Measurements from ENCODE around the gene MGAT5B. TPM values are rescaled to one million over a fixed set of nuclear protein-coding genes. Genes with fewer than 3 reads are reported as not detected.

MGAT5B gene
- total RNA-seq, 1 experiment from 2014 or later: 4.4 TPM

DNA sequence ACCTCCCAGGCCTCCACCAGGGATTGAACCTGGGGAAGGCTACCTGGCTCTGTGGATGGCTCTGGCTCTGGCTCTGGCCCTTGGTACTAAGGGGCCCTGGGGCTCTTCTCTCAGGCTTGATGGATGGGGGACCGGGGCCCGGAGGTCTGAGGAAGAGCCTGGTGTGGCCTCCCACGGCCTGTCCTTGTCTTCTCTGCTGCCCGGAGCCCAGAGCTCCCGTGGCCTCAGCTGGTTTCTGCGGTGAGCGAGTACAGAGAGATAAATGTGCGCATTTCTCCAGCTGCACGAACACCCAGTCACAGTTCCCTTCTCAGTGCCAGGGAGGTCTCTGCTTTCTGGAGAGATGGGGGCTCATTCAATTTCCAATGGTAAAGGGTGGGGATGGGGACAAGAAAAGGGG is 9.2 kb downstream of the MGAT5B start:
- ChIA-PET RAD21 (ENCODE audit: low non-redundant PET in 1 of 2, low total read pairs in 2 of 2, uncharacterized antibody in 2 of 2, unreplicated experiment in 2 of 2) (no interaction called here), POLR2A (no interaction called here), CTCF (interaction anchor here (2.1 kb wide), 1 partner anchor 9 kb away, joined by 5 read pairs; the partner anchor contains the start of gene MGAT5B)
- Histone ChIP-seq H3K9me3 (ENCODE audit: control insufficient read depth in 1 of 2, insufficient read depth in 1 of 2, low read depth in 1 of 2, low read length in 2 of 2) (peaks cover 5 to 8% of the 10 kb centered on the region in 2 experiments; a peak in 2 of 4 replicates), H3K27ac (ENCODE audit: low read depth, low read length) (no peak overlapping the region), H3K9ac (ENCODE audit: low read length) (no peak overlapping the region), H2AFZ (ENCODE audit: low read depth, low read length, poor library complexity, severe bottlenecking) (no peak overlapping the region), H3K4me2 (ENCODE audit: low read length) (no peak overlapping the region), H4K20me1 (ENCODE audit: insufficient read depth) (no peaks in the 10 kb centered on the region), H3K4me1 (ENCODE audit: control insufficient read depth in 1 of 2, insufficient read depth in 2 of 2, low read length in 2 of 2) (peaks cover 10 to 13% of the 10 kb centered on the region in 2 experiments), H3K79me2 (ENCODE audit: insufficient read depth, low read length) (no peaks in the 10 kb centered on the region), H3K4me3 (replicated peaks in 1 of 2; ENCODE audit: low read depth in 1 of 2, low read length in 2 of 2) (no peak overlapping the region), H3K36me3 (ENCODE audit: control insufficient read depth in 1 of 2, insufficient read depth in 2 of 2, low read length in 2 of 2) (no peaks in the 10 kb centered on the region), H3K9me2 (ENCODE audit: insufficient read depth) (no peaks in the 10 kb centered on the region), H3K27me3 (ENCODE audit: insufficient read depth, low read length) (no peaks in the 10 kb centered on the region)
- no TSS peak for BruUV-seq (replicated peaks)
- intact Hi-C loops (cut with micrococcal nuclease): no loop called here
- no peak for DNase-seq (ENCODE audit: low read depth, low spot score)
- ATAC-seq: no peak
- TF ChIP-seq SP1 (IDR thresholded peaks at IDR 0.05; ENCODE audit: low read depth): no peak
- TF ChIP-seq SRF (IDR thresholded peaks at IDR 0.05; ENCODE audit: low read depth): no peak
- TF ChIP-seq, protein P1, sequence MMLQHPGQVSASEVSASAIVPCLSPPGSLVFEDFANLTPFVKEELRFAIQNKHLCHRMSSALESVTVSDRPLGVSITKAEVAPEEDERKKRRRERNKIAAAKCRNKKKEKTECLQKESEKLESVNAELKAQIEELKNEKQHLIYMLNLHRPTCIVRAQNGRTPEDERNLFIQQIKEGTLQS (IDR thresholded peaks at IDR 0.05): no peak
- TF ChIP-seq, protein P2, sequence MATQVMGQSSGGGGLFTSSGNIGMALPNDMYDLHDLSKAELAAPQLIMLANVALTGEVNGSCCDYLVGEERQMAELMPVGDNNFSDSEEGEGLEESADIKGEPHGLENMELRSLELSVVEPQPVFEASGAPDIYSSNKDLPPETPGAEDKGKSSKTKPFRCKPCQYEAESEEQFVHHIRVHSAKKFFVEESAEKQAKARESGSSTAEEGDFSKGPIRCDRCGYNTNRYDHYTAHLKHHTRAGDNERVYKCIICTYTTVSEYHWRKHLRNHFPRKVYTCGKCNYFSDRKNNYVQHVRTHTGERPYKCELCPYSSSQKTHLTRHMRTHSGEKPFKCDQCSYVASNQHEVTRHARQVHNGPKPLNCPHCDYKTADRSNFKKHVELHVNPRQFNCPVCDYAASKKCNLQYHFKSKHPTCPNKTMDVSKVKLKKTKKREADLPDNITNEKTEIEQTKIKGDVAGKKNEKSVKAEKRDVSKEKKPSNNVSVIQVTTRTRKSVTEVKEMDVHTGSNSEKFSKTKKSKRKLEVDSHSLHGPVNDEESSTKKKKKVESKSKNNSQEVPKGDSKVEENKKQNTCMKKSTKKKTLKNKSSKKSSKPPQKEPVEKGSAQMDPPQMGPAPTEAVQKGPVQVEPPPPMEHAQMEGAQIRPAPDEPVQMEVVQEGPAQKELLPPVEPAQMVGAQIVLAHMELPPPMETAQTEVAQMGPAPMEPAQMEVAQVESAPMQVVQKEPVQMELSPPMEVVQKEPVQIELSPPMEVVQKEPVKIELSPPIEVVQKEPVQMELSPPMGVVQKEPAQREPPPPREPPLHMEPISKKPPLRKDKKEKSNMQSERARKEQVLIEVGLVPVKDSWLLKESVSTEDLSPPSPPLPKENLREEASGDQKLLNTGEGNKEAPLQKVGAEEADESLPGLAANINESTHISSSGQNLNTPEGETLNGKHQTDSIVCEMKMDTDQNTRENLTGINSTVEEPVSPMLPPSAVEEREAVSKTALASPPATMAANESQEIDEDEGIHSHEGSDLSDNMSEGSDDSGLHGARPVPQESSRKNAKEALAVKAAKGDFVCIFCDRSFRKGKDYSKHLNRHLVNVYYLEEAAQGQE (IDR thresholded peaks at IDR 0.05; ENCODE audit: low read depth): no peak
- TF ChIP-seq EZH2 (IDR thresholded peaks at IDR 0.05): no peak
- TF ChIP-seq SIN3A (IDR thresholded peaks at IDR 0.05; ENCODE audit: low read depth): no peak
- no peak for TF ChIP-seq EGR1 (IDR thresholded peaks at IDR 0.05; ENCODE audit: low read depth)
- no peak for TF ChIP-seq ZNF274 (IDR thresholded peaks at IDR 0.05; ENCODE audit: low read depth, low read length)
- TF ChIP-seq CBX3 (IDR thresholded peaks at IDR 0.05; ENCODE audit: low read depth): no peak
- no peak for TF ChIP-seq JUND (IDR thresholded peaks at IDR 0.05)
- no peak for TF ChIP-seq ZFX (IDR thresholded peaks at IDR 0.05)
- TF ChIP-seq, protein P3, sequence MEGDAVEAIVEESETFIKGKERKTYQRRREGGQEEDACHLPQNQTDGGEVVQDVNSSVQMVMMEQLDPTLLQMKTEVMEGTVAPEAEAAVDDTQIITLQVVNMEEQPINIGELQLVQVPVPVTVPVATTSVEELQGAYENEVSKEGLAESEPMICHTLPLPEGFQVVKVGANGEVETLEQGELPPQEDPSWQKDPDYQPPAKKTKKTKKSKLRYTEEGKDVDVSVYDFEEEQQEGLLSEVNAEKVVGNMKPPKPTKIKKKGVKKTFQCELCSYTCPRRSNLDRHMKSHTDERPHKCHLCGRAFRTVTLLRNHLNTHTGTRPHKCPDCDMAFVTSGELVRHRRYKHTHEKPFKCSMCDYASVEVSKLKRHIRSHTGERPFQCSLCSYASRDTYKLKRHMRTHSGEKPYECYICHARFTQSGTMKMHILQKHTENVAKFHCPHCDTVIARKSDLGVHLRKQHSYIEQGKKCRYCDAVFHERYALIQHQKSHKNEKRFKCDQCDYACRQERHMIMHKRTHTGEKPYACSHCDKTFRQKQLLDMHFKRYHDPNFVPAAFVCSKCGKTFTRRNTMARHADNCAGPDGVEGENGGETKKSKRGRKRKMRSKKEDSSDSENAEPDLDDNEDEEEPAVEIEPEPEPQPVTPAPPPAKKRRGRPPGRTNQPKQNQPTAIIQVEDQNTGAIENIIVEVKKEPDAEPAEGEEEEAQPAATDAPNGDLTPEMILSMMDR (IDR thresholded peaks at IDR 0.05 in 2 of 3, conservative IDR thresholded peaks at IDR 0.05 in 1 of 3; ENCODE audit: borderline replicate concordance in 1 of 3, insufficient read depth in 1 of 3, low read depth in 2 of 3, low read length in 2 of 3): no peak
- no peak for TF ChIP-seq ELF1 (IDR thresholded peaks at IDR 0.05; ENCODE audit: borderline replicate concordance, low read depth)
